ENCODE measurements around the gene GRHPR. TPM values are rescaled to one million over a fixed set of nuclear protein-coding genes. Genes with fewer than 3 reads are reported as not detected.

GRHPR gene
- total RNA-seq, 2 experiments from 2014 or later = 62.8 to 64.6 TPM

- DNase-seq = no peak
- Mint-ChIP-seq H3K4me1 (ENCODE audit: low read depth) (peaks cover 7% of the 10 kb centered on the region), H3K9me3 (no peaks in the 10 kb centered on the region), H3K27ac (no peak overlapping the region), H3K4me3 (no peak overlapping the region), H3K36me3 (ENCODE audit: low read depth) (peaks cover 20% of the 10 kb centered on the region), H3K27me3 (no peaks in the 10 kb centered on the region)
- CTCF ChIA-PET = interaction anchor here (1.0 kb wide), 1 partner anchor 31 kb away, joined by 3 read pairs; no protein-coding TSS in a partner anchor
- no peak for TF ChIP-seq CTCF (IDR thresholded peaks at IDR 0.05)
- no peak for ATAC-seq
- POLR2A ChIA-PET = no interaction called here
- intact Hi-C loops (cut with micrococcal nuclease) = no loop called here
Measured at GRCh38 chr9:37445832-37446231, 23.3 kb downstream of the GRHPR start.

GRCh38 chr9:37446401-37446800 lies 23.9 kb downstream of the GRHPR start:
- intact Hi-C loops (cut with micrococcal nuclease) = no loop called here
- ChIA-PET CTCF (interaction anchor here (1.0 kb wide), 1 partner anchor 31 kb away, joined by 3 read pairs; no protein-coding TSS in a partner anchor), POLR2A (no interaction called here)
- ATAC-seq (no peak), DNase-seq (no peak)
- peaks cover 7% of the 10 kb centered on the region for H3K4me1 Mint-ChIP-seq (ENCODE audit: low read depth)
- H3K9me3 Mint-ChIP-seq = no peaks in the 10 kb centered on the region
- H3K27me3 Mint-ChIP-seq = no peaks in the 10 kb centered on the region
- H3K36me3 Mint-ChIP-seq (ENCODE audit: low read depth) = peaks cover 15% of the 10 kb centered on the region
- H3K4me3 Mint-ChIP-seq = no peak overlapping the region
- peak overlapping the region; percentile 46 for H3K27ac Mint-ChIP-seq
- no peak for TF ChIP-seq CTCF (IDR thresholded peaks at IDR 0.05)

DNA sequence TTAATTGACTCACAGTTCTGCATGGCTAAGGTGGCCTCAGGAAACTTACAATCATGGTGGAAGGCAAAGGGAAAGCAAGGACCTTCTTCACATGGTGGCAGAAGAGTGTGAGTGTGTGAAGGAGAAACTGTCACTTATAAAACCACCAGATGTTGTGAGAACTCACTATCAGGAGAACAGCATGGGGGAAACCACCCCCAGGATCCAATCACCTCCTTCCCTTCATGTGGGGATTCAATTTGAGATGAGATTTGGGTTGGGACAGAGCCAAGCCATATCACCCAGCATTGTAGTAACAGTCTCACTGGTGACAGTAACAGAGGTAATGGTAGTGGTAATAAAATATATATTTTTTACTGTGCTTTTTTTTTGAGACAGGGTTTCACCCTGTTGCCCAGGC lies 24.6 kb downstream of the GRHPR start:
- H3K9me3 Mint-ChIP-seq = no peaks in the 10 kb centered on the region
- CTCF ChIA-PET = no interaction called here
- POLR2A ChIA-PET = no interaction called here
- no peaks in the 10 kb centered on the region for H3K27me3 Mint-ChIP-seq
- ATAC-seq (no peak), DNase-seq (no peak)
- H3K27ac Mint-ChIP-seq = no peak overlapping the region
- no peak for TF ChIP-seq CTCF (IDR thresholded peaks at IDR 0.05)
- peaks cover 7% of the 10 kb centered on the region for H3K4me1 Mint-ChIP-seq (ENCODE audit: low read depth)
- H3K36me3 Mint-ChIP-seq (ENCODE audit: low read depth) = peaks cover 12% of the 10 kb centered on the region
- intact Hi-C loops (cut with micrococcal nuclease) = no loop called here
- H3K4me3 Mint-ChIP-seq = no peak overlapping the region

DNA sequence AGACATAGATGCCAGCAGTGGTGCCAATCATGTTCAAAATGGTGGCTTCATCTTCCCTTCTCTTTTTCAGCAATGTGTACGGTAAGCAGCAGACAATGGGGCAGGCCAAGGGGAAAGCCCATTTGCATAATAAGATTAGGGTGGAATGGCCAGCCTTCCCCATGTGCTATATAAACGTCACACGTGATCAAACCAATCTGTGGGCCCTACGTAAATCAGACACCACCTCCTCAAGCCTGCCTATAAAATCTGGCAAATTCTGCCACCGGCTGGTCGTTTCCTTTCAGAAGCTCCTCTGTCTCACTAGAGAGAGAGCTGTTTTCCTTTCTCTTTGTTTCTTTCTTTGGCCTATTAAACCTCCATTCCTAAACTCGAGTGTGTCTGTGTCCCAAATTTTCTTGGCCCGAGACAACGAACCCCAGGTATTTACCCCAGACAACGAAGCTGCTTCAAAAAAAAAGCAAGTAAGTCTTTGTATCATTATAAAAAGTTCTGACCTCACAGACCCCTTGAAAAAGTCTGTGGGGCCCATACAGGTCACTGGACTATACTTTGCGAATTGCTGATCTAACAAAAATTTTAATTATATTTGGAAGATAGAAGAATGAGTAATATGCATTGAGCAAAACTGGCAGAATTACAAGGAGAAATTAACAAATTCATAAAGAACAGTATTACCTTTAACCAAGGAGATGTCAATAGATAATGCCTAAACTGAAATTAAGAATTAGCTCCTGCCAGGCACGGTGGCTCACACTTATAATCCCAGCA lies 27.6 kb downstream of the GRHPR start:
- ChIA-PET CTCF (interaction anchor here (1.5 to 1.8 kb wide), 2 partner anchors 11 to 34 kb away, joined by 4 read pairs; no protein-coding TSS in a partner anchor), POLR2A (interaction anchor here (0.6 to 1.1 kb wide), 2 partner anchors 16 to 59 kb away, joined by 3 read pairs; no protein-coding TSS in a partner anchor)
- H3K4me3 Mint-ChIP-seq = no peak overlapping the region
- peaks cover 13% of the 10 kb centered on the region for H3K36me3 Mint-ChIP-seq (ENCODE audit: low read depth)
- no peak overlapping the region for H3K27ac Mint-ChIP-seq
- no peak for DNase-seq
- TF ChIP-seq CTCF (IDR thresholded peaks at IDR 0.05) = no peak
- no peaks in the 10 kb centered on the region for H3K9me3 Mint-ChIP-seq
- no peak for ATAC-seq
- no peaks in the 10 kb centered on the region for H3K27me3 Mint-ChIP-seq
- intact Hi-C loops (cut with micrococcal nuclease) = loop anchor here (10.0 kb wide), 1 partner anchor 65 kb away; no protein-coding TSS in a partner anchor
- peaks cover 23% of the 10 kb centered on the region for H3K4me1 Mint-ChIP-seq (ENCODE audit: low read depth)

DNA sequence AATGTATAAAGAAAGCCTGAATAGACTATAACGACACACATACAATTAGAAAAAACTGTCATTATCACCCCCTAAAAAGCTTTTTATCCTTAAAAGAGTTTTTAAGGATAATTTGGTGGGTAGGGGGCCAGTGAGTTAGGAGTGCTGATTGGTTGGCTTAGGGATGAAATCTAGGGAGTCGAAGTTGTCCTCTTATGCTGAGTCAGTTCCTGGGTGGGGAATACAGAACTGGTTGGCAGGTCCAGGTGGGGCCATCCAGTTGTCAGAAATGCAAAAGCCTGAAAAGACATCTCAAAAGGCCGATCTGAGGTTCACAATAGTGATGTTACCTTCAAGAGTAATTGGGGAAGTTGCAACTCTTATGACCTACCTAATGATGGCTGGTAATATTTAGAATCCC lies 29.1 kb downstream of the GRHPR start:
- no peaks in the 10 kb centered on the region for H3K9me3 Mint-ChIP-seq
- DNase-seq (no peak), ATAC-seq (no peak)
- CTCF ChIA-PET = no interaction called here
- H3K27ac Mint-ChIP-seq = no peak overlapping the region
- intact Hi-C loops (cut with micrococcal nuclease) = loop anchor here (10.0 kb wide), 1 partner anchor 63 kb away; no protein-coding TSS in a partner anchor
- peaks cover 13% of the 10 kb centered on the region for H3K36me3 Mint-ChIP-seq (ENCODE audit: low read depth)
- no peak for TF ChIP-seq CTCF (IDR thresholded peaks at IDR 0.05)
- POLR2A ChIA-PET = interaction anchor here (1.1 kb wide), 1 partner anchor 10 kb away, joined by 3 read pairs; no protein-coding TSS in a partner anchor
- H3K4me1 Mint-ChIP-seq (ENCODE audit: low read depth) = peaks cover 30% of the 10 kb centered on the region
- no peak overlapping the region for H3K4me3 Mint-ChIP-seq
- H3K27me3 Mint-ChIP-seq = no peaks in the 10 kb centered on the region
